SK-N-SH (cell line): ENCODE data around the gene FOXK2. TPM values are rescaled to one million over a fixed set of nuclear protein-coding genes. Genes with fewer than 3 reads are reported as not detected.

Source experiments
- CTCF ChIA-PET: fragments of 300-600, 350-600 bp; formaldehyde crosslinking; extraction: SDS; loops from one replicate; lab custom pipeline; 2021; lab: Yijun Ruan, JAX
- POLR2A ChIA-PET: fragments of 350-600 bp; sonication (Branson Sonifier 250); formaldehyde crosslinking; extraction: SDS; loops from one replicate; lab custom pipeline; 2020; ENCODE audit warnings: antibody characterized with exemption, inconsistent platforms; lab: Yijun Ruan, JAX
- DNase-seq: peaks from one replicate; pipeline ENCODE4 v3.0.0; 2012
- H2AFZ ChIP-seq: fragments of 200-600 bp; sonication (generic); 2 replicates; pipeline ENCODE4 v1.8.1; 2016; ENCODE audit warnings: antibody characterized with exemption, mild to moderate bottlenecking, low read depth
- H3F3A ChIP-seq: fragments of 200-600 bp; sonication (generic); replicated peaks from 2 replicates; pipeline ENCODE3; 2016; ENCODE audit warnings: antibody characterized with exemption, mild to moderate bottlenecking; ENCODE audit not compliant: insufficient read depth
- H3K27ac ChIP-seq, 2 experiments: fragments of 200-500 bp in 1 of 2; fragments of 200-600 bp in 1 of 2; sonication (Bioruptor generic) in 1 of 2; sonication (generic), shearing (Covaris generic) in 1 of 2; 2 replicates each; pipeline versions ENCODE4 v1.5.1 to v1.6.1; 2014 to 2016; ENCODE audit warnings: low read depth in 2 of 2, inconsistent platforms in 1 of 2, low read length in 1 of 2, mild to moderate bottlenecking in 1 of 2, mixed read lengths in 1 of 2
- H3K27me3 ChIP-seq: fragments of 200-600 bp; sonication (generic), shearing (Covaris generic); 2 replicates; pipeline ENCODE4 v1.6.1; 2016; ENCODE audit warnings: mixed run types; ENCODE audit not compliant: insufficient read depth
- H3K36me3 ChIP-seq, 2 experiments: fragments of 200-500 bp in 1 of 2; fragments of 200-600 bp in 1 of 2; sonication (Bioruptor generic) in 1 of 2; sonication (generic) in 1 of 2; replicated peaks in 1 of 2; 2 replicates each; pipeline versions ENCODE3 to v1.5.1; 2014 to 2016; ENCODE audit warnings: low read length in 1 of 2, mild to moderate bottlenecking in 1 of 2; ENCODE audit not compliant: insufficient read depth in 2 of 2, control insufficient read depth in 1 of 2
- H3K4me1 ChIP-seq, 2 experiments: fragments of 200-500 bp in 1 of 2; fragments of 200-600 bp in 1 of 2; sonication (Bioruptor generic) in 1 of 2; sonication (generic), shearing (Covaris generic) in 1 of 2; 2 replicates each; pipeline versions ENCODE4 v1.5.1 to v1.6.1; 2014 to 2016; ENCODE audit warnings: low read depth in 1 of 2, low read length in 1 of 2, mixed run types in 1 of 2; ENCODE audit not compliant: insufficient read depth in 2 of 2, control insufficient read depth in 1 of 2
- H3K4me2 ChIP-seq: fragments of 200-600 bp; sonication (generic), shearing (Covaris generic); 2 replicates; pipeline ENCODE4 v1.6.1; 2017; ENCODE audit warnings: mixed run types
- H3K4me3 ChIP-seq, 2 experiments: fragments of 200-500 bp in 1 of 2; fragments of 200-600 bp in 1 of 2; sonication (Bioruptor generic) in 1 of 2; sonication (generic), shearing (Covaris generic) in 1 of 2; 2 replicates each; pipeline versions ENCODE4 v1.5.1 to v1.8.1; 2014 to 2016; ENCODE audit warnings: low read depth in 2 of 2, inconsistent platforms in 1 of 2, low read length in 1 of 2, mild to moderate bottlenecking in 1 of 2, mixed read lengths in 1 of 2, moderate library complexity in 1 of 2
- H3K79me2 ChIP-seq: fragments of 200-600 bp; sonication (generic); 2 replicates; pipeline ENCODE4 v1.8.1; 2017; ENCODE audit warnings: mild to moderate bottlenecking; ENCODE audit not compliant: insufficient read depth
- H3K9ac ChIP-seq: fragments of 200-600 bp; sonication (generic); 2 replicates; pipeline ENCODE4 v1.6.1; 2017; ENCODE audit warnings: mixed run types
- H3K9me2 ChIP-seq: fragments of 200-600 bp; sonication (generic); 2 replicates; pipeline ENCODE4 v1.6.1; 2017; ENCODE audit warnings: mixed run types
- H3K9me3 ChIP-seq: fragments of 200-600 bp; sonication (generic); 2 replicates; pipeline ENCODE4 v1.6.1; 2017; ENCODE audit warnings: mixed run types, mild to moderate bottlenecking, moderate library complexity
- H4K20me1 ChIP-seq: fragments of 200-600 bp; sonication (generic); 2 replicates; pipeline ENCODE4 v1.6.1; 2017; ENCODE audit warnings: mild to moderate bottlenecking, mixed run types; ENCODE audit not compliant: insufficient read depth
- EP300 ChIP-seq, 2 experiments: IDR thresholded peaks; 2 replicates each; pipeline versions ENCODE4 v1.4.0 to v1.6.1; 2012; ENCODE audit warnings: borderline replicate concordance in 1 of 2, low read depth in 1 of 2, low read length in 1 of 2
- EZH2phosphoT487 ChIP-seq: fragments of 200-600 bp; sonication (generic); IDR thresholded peaks from 2 replicates; pipeline ENCODE4 v1.6.1; 2017; ENCODE audit warnings: low read depth, mixed run types, mild to moderate bottlenecking, antibody characterized with exemption, moderate library complexity, borderline replicate concordance
- GABPA ChIP-seq: IDR thresholded peaks from 2 replicates; pipeline ENCODE4 v1.4.0; 2012; ENCODE audit warnings: low read depth, mild to moderate bottlenecking
- JUND ChIP-seq: IDR thresholded peaks from 2 replicates; pipeline ENCODE4 v1.4.0; 2012
- RCOR1 ChIP-seq: fragments of 150-350 bp; IDR thresholded peaks from 2 replicates; pipeline ENCODE4 v1.6.1; 2017; ENCODE audit warnings: antibody characterized with exemption, low read length
- RFX5 ChIP-seq: IDR thresholded peaks from 2 replicates; pipeline ENCODE4 v1.6.1; 2012; ENCODE audit warnings: mild to moderate bottlenecking, improper control_type of control experiment, low read length
- RXRA ChIP-seq: IDR thresholded peaks from 2 replicates; pipeline ENCODE4 v1.4.0; 2012; ENCODE audit warnings: low read depth, mild to moderate bottlenecking, borderline replicate concordance
- SMC3 ChIP-seq: IDR thresholded peaks from 2 replicates; pipeline ENCODE4 v1.6.1; 2012; ENCODE audit warnings: low read depth, low read length, improper control_type of control experiment
- TEAD4 ChIP-seq: IDR thresholded peaks from 2 replicates; pipeline ENCODE4 v1.4.0; 2012; ENCODE audit warnings: mild to moderate bottlenecking, borderline replicate concordance; ENCODE audit not compliant: insufficient read depth
- YY1 ChIP-seq: IDR thresholded peaks from 2 replicates; pipeline ENCODE4 v1.4.0; 2012; ENCODE audit warnings: low read depth, mild to moderate bottlenecking
- WGBS: methylation state at CpG from one replicate; pipeline ENCODE4 v1.1.6; 2017; ENCODE audit warnings: low lambda C conversion rate; 5-methylcytosine and 5-hydroxymethylcytosine counted together
- polyA plus RNA-seq, 3 experiments: library from polyadenylated mRNA; depleted of rRNA; stranded (reverse); fragments of >200 nt; gene quantifications; 2 replicates each; pipeline ENCODE4 v1.2.3, GENCODE V29; 2012
- TF ChIP-seq, protein P1 (sequence below): IDR thresholded peaks from 2 replicates; pipeline ENCODE4; 2012
- TF ChIP-seq, protein P2 (sequence below): fragments of 150-350 bp; IDR thresholded peaks from 2 replicates; pipeline ENCODE4 v1.6.1; 2017; ENCODE audit warnings: antibody characterized with exemption, low read length, low read depth, borderline replicate concordance
- TF ChIP-seq, protein P3 (sequence below): IDR thresholded peaks from 2 replicates; pipeline ENCODE4 v1.4.0; 2012; ENCODE audit warnings: low read depth
- TF ChIP-seq, protein P4 (sequence below): IDR thresholded peaks from 2 replicates; pipeline ENCODE4 v1.6.1; 2012; ENCODE audit warnings: mild to moderate bottlenecking, low read depth, low read length, moderate library complexity

FOXK2 gene
- polyA plus RNA-seq, 1 of the 3 experiments (the other 2 are of a cell fraction) = 36.4 TPM

DNA sequence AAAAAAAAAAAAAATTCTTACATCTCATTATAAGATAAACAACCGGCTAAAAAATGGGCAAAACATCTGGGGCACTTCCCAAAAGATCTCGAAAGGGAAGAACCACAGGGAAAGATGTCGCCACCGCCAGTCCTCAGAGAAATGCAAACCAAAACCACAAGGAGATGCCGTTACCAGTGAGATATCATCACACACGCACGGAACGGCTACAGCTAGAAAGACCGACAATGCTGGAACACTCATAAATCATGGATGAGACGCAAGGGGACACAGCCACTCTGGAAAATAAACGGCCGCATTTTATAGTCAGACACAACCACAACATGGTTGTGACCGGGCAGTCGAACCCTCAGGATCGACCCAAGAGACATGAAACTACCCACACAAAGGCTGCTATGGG is 104.2 kb downstream of the FOXK2 start:
- no peaks in the 10 kb centered on the region for H3K4me1 ChIP-seq
- H3K4me3 ChIP-seq = no peak overlapping the region
- DNase-seq = no peak
- H3K27me3 ChIP-seq = no peaks in the 10 kb centered on the region
- no peaks in the 10 kb centered on the region for H3K9me3 ChIP-seq
- peaks cover 61 to 71% of the 10 kb centered on the region in 2 experiments for H3K36me3 ChIP-seq
- H3K9me2 ChIP-seq = no peaks in the 10 kb centered on the region
- H3K27ac ChIP-seq = no peak overlapping the region
- H3K9ac ChIP-seq = no peak overlapping the region
- TF ChIP-seq GABPA (no peak), RFX5 (no peak), YY1 (no peak), RCOR1 (no peak), EP300 (IDR thresholded peaks at IDR 0.05; ENCODE audit: borderline replicate concordance in 1 of 2, low read depth in 1 of 2, low read length in 1 of 2) (no peak), TEAD4 (no peak), RXRA (no peak), JUND (no peak), SMC3 (no peak), EZH2phosphoT487 (no peak)
- TF ChIP-seq, protein P1, sequence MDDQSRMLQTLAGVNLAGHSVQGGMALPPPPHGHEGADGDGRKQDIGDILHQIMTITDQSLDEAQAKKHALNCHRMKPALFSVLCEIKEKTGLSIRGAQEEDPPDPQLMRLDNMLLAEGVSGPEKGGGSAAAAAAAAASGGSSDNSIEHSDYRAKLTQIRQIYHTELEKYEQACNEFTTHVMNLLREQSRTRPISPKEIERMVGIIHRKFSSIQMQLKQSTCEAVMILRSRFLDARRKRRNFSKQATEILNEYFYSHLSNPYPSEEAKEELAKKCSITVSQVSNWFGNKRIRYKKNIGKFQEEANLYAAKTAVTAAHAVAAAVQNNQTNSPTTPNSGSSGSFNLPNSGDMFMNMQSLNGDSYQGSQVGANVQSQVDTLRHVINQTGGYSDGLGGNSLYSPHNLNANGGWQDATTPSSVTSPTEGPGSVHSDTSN = no peak
- TF ChIP-seq, protein P2, sequence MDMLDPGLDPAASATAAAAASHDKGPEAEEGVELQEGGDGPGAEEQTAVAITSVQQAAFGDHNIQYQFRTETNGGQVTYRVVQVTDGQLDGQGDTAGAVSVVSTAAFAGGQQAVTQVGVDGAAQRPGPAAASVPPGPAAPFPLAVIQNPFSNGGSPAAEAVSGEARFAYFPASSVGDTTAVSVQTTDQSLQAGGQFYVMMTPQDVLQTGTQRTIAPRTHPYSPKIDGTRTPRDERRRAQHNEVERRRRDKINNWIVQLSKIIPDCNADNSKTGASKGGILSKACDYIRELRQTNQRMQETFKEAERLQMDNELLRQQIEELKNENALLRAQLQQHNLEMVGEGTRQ = no peak
- TF ChIP-seq, protein P3, sequence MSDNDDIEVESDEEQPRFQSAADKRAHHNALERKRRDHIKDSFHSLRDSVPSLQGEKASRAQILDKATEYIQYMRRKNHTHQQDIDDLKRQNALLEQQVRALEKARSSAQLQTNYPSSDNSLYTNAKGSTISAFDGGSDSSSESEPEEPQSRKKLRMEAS = no peak
- TF ChIP-seq, protein P4, sequence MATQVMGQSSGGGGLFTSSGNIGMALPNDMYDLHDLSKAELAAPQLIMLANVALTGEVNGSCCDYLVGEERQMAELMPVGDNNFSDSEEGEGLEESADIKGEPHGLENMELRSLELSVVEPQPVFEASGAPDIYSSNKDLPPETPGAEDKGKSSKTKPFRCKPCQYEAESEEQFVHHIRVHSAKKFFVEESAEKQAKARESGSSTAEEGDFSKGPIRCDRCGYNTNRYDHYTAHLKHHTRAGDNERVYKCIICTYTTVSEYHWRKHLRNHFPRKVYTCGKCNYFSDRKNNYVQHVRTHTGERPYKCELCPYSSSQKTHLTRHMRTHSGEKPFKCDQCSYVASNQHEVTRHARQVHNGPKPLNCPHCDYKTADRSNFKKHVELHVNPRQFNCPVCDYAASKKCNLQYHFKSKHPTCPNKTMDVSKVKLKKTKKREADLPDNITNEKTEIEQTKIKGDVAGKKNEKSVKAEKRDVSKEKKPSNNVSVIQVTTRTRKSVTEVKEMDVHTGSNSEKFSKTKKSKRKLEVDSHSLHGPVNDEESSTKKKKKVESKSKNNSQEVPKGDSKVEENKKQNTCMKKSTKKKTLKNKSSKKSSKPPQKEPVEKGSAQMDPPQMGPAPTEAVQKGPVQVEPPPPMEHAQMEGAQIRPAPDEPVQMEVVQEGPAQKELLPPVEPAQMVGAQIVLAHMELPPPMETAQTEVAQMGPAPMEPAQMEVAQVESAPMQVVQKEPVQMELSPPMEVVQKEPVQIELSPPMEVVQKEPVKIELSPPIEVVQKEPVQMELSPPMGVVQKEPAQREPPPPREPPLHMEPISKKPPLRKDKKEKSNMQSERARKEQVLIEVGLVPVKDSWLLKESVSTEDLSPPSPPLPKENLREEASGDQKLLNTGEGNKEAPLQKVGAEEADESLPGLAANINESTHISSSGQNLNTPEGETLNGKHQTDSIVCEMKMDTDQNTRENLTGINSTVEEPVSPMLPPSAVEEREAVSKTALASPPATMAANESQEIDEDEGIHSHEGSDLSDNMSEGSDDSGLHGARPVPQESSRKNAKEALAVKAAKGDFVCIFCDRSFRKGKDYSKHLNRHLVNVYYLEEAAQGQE = no peak
- ChIA-PET POLR2A (no interaction called here), CTCF (no interaction called here)
- peaks cover 7% of the 10 kb centered on the region; the same call in 1 of the 2 replicates for H4K20me1 ChIP-seq
- 93% methylated on average over 15 of the region's 15 CpGs for WGBS
- H3K4me2 ChIP-seq = no peak overlapping the region
- no peak overlapping the region for H2AFZ ChIP-seq
- H3K79me2 ChIP-seq = peaks cover 40% of the 10 kb centered on the region; the same call in 1 of the 2 replicates
- H3F3A ChIP-seq = peaks cover 3% of the 10 kb centered on the region
